ENCODE measurements around the gene CXCL3.

GRCh38 chr4:73998040-73999011 is 40.2 kb downstream of the CXCL3 start, which contains the start of gene CXCL5:
- TF ChIP-seq E2F5 (CRISPR knock-in tag; IDR thresholded peaks at IDR 0.05): no peak
- TF ChIP-seq ZFP91 (CRISPR knock-in tag; IDR thresholded peaks at IDR 0.05): no peak
- no peak for TF ChIP-seq MLX (CRISPR knock-in tag; conservative IDR thresholded peaks at IDR 0.05)
- TF ChIP-seq EGR1 (conservative IDR thresholded peaks at IDR 0.05): no peak
- TF ChIP-seq, protein P1, sequence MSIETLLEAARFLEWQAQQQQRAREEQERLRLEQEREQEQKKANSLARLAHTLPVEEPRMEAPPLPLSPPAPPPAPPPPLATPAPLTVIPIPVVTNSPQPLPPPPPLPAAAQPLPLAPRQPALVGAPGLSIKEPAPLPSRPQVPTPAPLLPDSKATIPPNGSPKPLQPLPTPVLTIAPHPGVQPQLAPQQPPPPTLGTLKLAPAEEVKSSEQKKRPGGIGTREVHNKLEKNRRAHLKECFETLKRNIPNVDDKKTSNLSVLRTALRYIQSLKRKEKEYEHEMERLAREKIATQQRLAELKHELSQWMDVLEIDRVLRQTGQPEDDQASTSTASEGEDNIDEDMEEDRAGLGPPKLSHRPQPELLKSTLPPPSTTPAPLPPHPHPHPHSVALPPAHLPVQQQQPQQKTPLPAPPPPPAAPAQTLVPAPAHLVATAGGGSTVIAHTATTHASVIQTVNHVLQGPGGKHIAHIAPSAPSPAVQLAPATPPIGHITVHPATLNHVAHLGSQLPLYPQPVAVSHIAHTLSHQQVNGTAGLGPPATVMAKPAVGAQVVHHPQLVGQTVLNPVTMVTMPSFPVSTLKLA (conservative IDR thresholded peaks at IDR 0.05): no peak
- no peak for TF ChIP-seq CTCF (IDR thresholded peaks at IDR 0.05 in 2 of 3, conservative IDR thresholded peaks at IDR 0.05 in 1 of 3; ENCODE audit: insufficient read depth in 2 of 3, low read depth in 1 of 3, low read length in 3 of 3)
- TF ChIP-seq TBL1XR1 (IDR thresholded peaks at IDR 0.05; ENCODE audit: low read length in 2 of 2): no peak
- TF ChIP-seq POLR2AphosphoS5 (IDR thresholded peaks at IDR 0.05; ENCODE audit: control insufficient read depth, insufficient read depth, low read depth, low read length): no peak
- TF ChIP-seq PRPF4 (IDR thresholded peaks at IDR 0.05; ENCODE audit: insufficient read depth, low read depth, low read length, poor library complexity, severe bottlenecking): no peak
- TF ChIP-seq DMBX1 (CRISPR knock-in tag; IDR thresholded peaks at IDR 0.05; ENCODE audit: borderline replicate concordance): no peak
- no peak for TF ChIP-seq SMARCA5 (IDR thresholded peaks at IDR 0.05)
- TF ChIP-seq TSHZ1 (CRISPR knock-in tag; IDR thresholded peaks at IDR 0.05): no peak
- no peak for TF ChIP-seq HSF4 (CRISPR knock-in tag; IDR thresholded peaks at IDR 0.05; ENCODE audit: borderline replicate concordance)

Data from K562 (cell line).